GM12878 (cell line): ENCODE data around the gene PPRC1. TPM values are rescaled to one million over a fixed set of nuclear protein-coding genes. Genes with fewer than 3 reads are reported as not detected.

Experiments used
- ATAC-seq: fragments of 200-7000 bp; cut with Tn5 transposase; 3 replicates; pipeline ENCODE4 v1.9.1; 2020; ENCODE audit warnings: mild to moderate bottlenecking, moderate library complexity
- BruUV-seq: library from RNA; stranded (reverse); fragments of 400-500 nt; replicated peaks from 2 replicates; lab custom pipeline; 2021; lab: Mats Ljungman, UMichigan
- CTCF ChIA-PET: fragments of 300-600 bp; sonication (Branson Sonifier 250); formaldehyde crosslinking; extraction: SDS; loops from one replicate; lab custom pipeline; 2021; ENCODE audit warnings: inconsistent platforms; lab: Yijun Ruan, JAX
- POLR2A ChIA-PET: fragments of 350-600 bp; formaldehyde crosslinking; extraction: SDS; loops from one replicate; lab custom pipeline; 2021; ENCODE audit warnings: inconsistent platforms; lab: Charles Lee
- RAD21 ChIA-PET: fragments of 300-600 bp; sonication (Branson Sonifier 250); formaldehyde crosslinking; loops from one replicate; lab custom pipeline; 2023; ENCODE audit warnings: antibody characterized with exemption; ENCODE audit not compliant: unreplicated experiment; lab: Charles Lee
- SMC1A ChIA-PET: fragments of 300-600 bp; sonication (Branson Sonifier 250); formaldehyde crosslinking; loops from one replicate; lab custom pipeline; 2023; ENCODE audit not compliant: unreplicated experiment, uncharacterized antibody; lab: Charles Lee
- DNase-seq: peaks from one replicate; pipeline ENCODE4 v3.0.0-alpha.2; 2011; ENCODE audit warnings: low read depth, low spot score
- FAIRE-seq: peaks from 3 replicates; lab custom pipeline; 2011; peaks lifted over from hg19 to GRCh38; lab: Jason Lieb, UNC
- H2AFZ ChIP-seq: 2 replicates; pipeline ENCODE4 v1.6.0; 2011; ENCODE audit warnings: low read depth, low read length, control low read depth; ENCODE audit not compliant: control insufficient read depth
- H3K27ac ChIP-seq: 2 replicates; pipeline ENCODE4 v1.5.1; 2011; ENCODE audit warnings: control low read depth; ENCODE audit not compliant: control insufficient read depth, insufficient read depth
- H3K27me3 ChIP-seq, 2 experiments: replicated peaks in 1 of 2; 2 replicates each; pipeline versions ENCODE4 v1.6.0 to v1.6.1; 2011; ENCODE audit warnings: low read length in 1 of 2; ENCODE audit not compliant: control insufficient read depth in 2 of 2, insufficient read depth in 2 of 2
- H3K36me3 ChIP-seq, 2 experiments: 2 replicates each; pipeline ENCODE4 v1.5.1; 2011; ENCODE audit warnings: low read length in 1 of 2; ENCODE audit not compliant: control insufficient read depth in 2 of 2, insufficient read depth in 2 of 2
- H3K4me1 ChIP-seq: 2 replicates; pipeline ENCODE4 v1.6.1; 2011; ENCODE audit warnings: mild to moderate bottlenecking, low read length, moderate library complexity, mixed read lengths; ENCODE audit not compliant: control insufficient read depth, insufficient read depth
- H3K4me2 ChIP-seq: 2 replicates; pipeline ENCODE4 v1.6.0; 2011; ENCODE audit warnings: control low read depth; ENCODE audit not compliant: control insufficient read depth, insufficient read depth
- H3K4me3 ChIP-seq: fragments of 200-600 bp; sonication (generic); 2 replicates; pipeline ENCODE4 v1.5.1; 2016
- H3K79me2 ChIP-seq: 2 replicates; pipeline ENCODE4 v1.6.0; 2011; ENCODE audit warnings: low read length; ENCODE audit not compliant: control insufficient read depth, insufficient read depth
- H3K9ac ChIP-seq: 2 replicates; pipeline ENCODE4 v1.8.0; 2011; ENCODE audit warnings: low read length, control low read depth, mixed read lengths; ENCODE audit not compliant: control insufficient read depth, insufficient read depth
- H3K9me3 ChIP-seq: replicated peaks from 3 replicates; pipeline ENCODE4 v1.5.1; 2011; ENCODE audit warnings: mild to moderate bottlenecking, low read length; ENCODE audit not compliant: control insufficient read depth, insufficient read depth
- H4K20me1 ChIP-seq: 2 replicates; pipeline ENCODE4 v1.6.0; 2011; ENCODE audit not compliant: control insufficient read depth, insufficient read depth
- CBFB ChIP-seq: IDR thresholded peaks from 2 replicates; pipeline ENCODE4 v1.6.1; 2016; ENCODE audit warnings: antibody characterized with exemption, low read depth
- CEBPB ChIP-seq, 2 experiments: fragments of 150-350 bp in 1 of 2; IDR thresholded peaks; 2 replicates each; pipeline ENCODE4 v1.6.1; 2012 to 2014; ENCODE audit warnings: low read depth in 2 of 2, low read length in 2 of 2, borderline replicate concordance in 1 of 2, inconsistent platforms in 1 of 2
- CEBPZ ChIP-seq: fragments of 150-350 bp; IDR thresholded peaks from 2 replicates; pipeline ENCODE4 v1.6.1; 2016; ENCODE audit warnings: low read depth, low read length
- CREM ChIP-seq: IDR thresholded peaks from 2 replicates; pipeline ENCODE4 v1.6.1; 2014; ENCODE audit warnings: antibody characterized with exemption, low read depth
- EED ChIP-seq: sonication (generic); IDR thresholded peaks from 2 replicates; pipeline ENCODE4 v1.6.1; 2016; ENCODE audit warnings: antibody characterized with exemption, low read depth
- IRF4 ChIP-seq: IDR thresholded peaks from 2 replicates; pipeline ENCODE4 v1.6.1; 2011; ENCODE audit warnings: low read depth, low read length
- MEF2A ChIP-seq: IDR thresholded peaks from 2 replicates; pipeline ENCODE4 v1.6.1; 2011; ENCODE audit warnings: low read depth, mild to moderate bottlenecking, low read length, moderate library complexity; ENCODE audit not compliant: insufficient read depth
- NFYA ChIP-seq: IDR thresholded peaks from 2 replicates; pipeline ENCODE4 v1.6.1; 2011; ENCODE audit warnings: low read depth, mild to moderate bottlenecking, low read length, improper control_type of control experiment, borderline replicate concordance
- RBBP5 ChIP-seq: fragments of 200-600 bp; sonication (generic); conservative IDR thresholded peaks from 2 replicates; pipeline ENCODE4 v1.6.1; 2016
- REST ChIP-seq: IDR thresholded peaks from 2 replicates; pipeline ENCODE4 v1.6.1; 2012; ENCODE audit warnings: mild to moderate bottlenecking, low read depth, low read length
- RUNX3 ChIP-seq: IDR thresholded peaks from 2 replicates; pipeline ENCODE4 v1.6.1; 2012; ENCODE audit warnings: low read length, inconsistent platforms
- SMAD5 ChIP-seq: IDR thresholded peaks from 2 replicates; pipeline ENCODE4 v1.6.1; 2016; ENCODE audit warnings: antibody characterized with exemption, low read depth
- SREBF1 ChIP-seq: IDR thresholded peaks from 2 replicates; pipeline ENCODE4 v1.6.1; 2012; ENCODE audit warnings: mild to moderate bottlenecking, low read length
- SREBF2 ChIP-seq: IDR thresholded peaks from 2 replicates; pipeline ENCODE4 v1.6.1; 2012; ENCODE audit warnings: mild to moderate bottlenecking, low read length
- TCF7 ChIP-seq: IDR thresholded peaks from 2 replicates; pipeline ENCODE4 v1.6.1; 2014; ENCODE audit warnings: antibody characterized with exemption, borderline replicate concordance
- YBX1 ChIP-seq: fragments of 450-650 bp; IDR thresholded peaks from 2 replicates; pipeline ENCODE4 v1.6.1; 2016; ENCODE audit warnings: antibody characterized with exemption
- ZNF217 ChIP-seq: fragments of 450-650 bp; IDR thresholded peaks from 2 replicates; pipeline ENCODE4 v1.6.1; 2017; ENCODE audit warnings: antibody characterized with exemption, mild to moderate bottlenecking
- WGBS: methylation state at CpG from one replicate; pipeline ENCODE4 v1.1.6; 2016; ENCODE audit warnings: low lambda C conversion rate; ENCODE audit not compliant: insufficient replicate concordance, insufficient coverage; ENCODE audit errors: missing lambda C conversion rate; 5-methylcytosine and 5-hydroxymethylcytosine counted together
- in situ Hi-C: fragments of 300-500 bp; cut with MboI; formaldehyde crosslinking; loops from 9 replicates; pipeline ENCODE4 v1.14.3; 2018; ENCODE audit warnings: mixed read lengths
- intact Hi-C: fragments of 100-400 bp; cut with micrococcal nuclease; formaldehyde crosslinking; loops from one replicate; pipeline ENCODE4 v1.14.2; 2022; ENCODE audit not compliant: unreplicated experiment
- polyA plus RNA-seq, 11 experiments: library from polyadenylated mRNA; depleted of rRNA in 4 of 11; unstranded in 6 of 11; stranded (reverse) in 5 of 11; fragments of >200 nt; fragmentation: Nextera tagmentation in 4 of 11; fragmentation: Illumina TruSeq in 1 of 11; extraction: Ambion mirVana in 4 of 11; extraction: Trizol in 1 of 11; gene quantifications; 1 replicate in 1 of 11; 2 replicates in 10 of 11; pipeline versions ENCODE4 v1.2.1 to v1.2.3, GENCODE V29; 2011 to 2016; ENCODE audit warnings: inconsistent platforms in 2 of 11, missing spikeins in 2 of 11, low read depth in 1 of 11
- total RNA-seq, 4 experiments: library from RNA; depleted of rRNA in 3 of 4; stranded (reverse); fragments of >200 nt in 3 of 4; fragmentation: Illumina TruSeq in 1 of 4; extraction: Trizol in 1 of 4; gene quantifications; 2 replicates each; pipeline versions ENCODE4 v1.2.1 to v1.2.3, GENCODE V29; 2013 to 2021
- TF ChIP-seq, protein P1 (sequence below): fragments of 450-650 bp; IDR thresholded peaks from 2 replicates; pipeline ENCODE4 v1.6.1; 2018; ENCODE audit warnings: mild to moderate bottlenecking, low read depth, moderate library complexity; ENCODE audit not compliant: partially characterized antibody

PPRC1 gene
- total and polyA plus RNA-seq, 10 of the 15 experiments (the other 5 are each of a cell fraction or from before 2014, with no cell fraction given), result 13.1 to 69.8 (median 32.4) TPM

- CTCF ChIA-PET, result no interaction called here
- no peak for TF ChIP-seq RBBP5
- no peak for TF ChIP-seq YBX1
- peak; percentile 78; the same call in 1 of the 2 replicates for TF ChIP-seq RUNX3
- TF ChIP-seq CBFB, result 0 out of 2 replicates have a peak, but pooled peaks have one; percentile 23
- no peak for TF ChIP-seq REST
- TF ChIP-seq SREBF1, result no peak
- no peak for TF ChIP-seq CEBPB (IDR thresholded peaks at IDR 0.05; ENCODE audit: borderline replicate concordance in 1 of 2, low read depth in 2 of 2, low read length in 2 of 2)
- no peak for TF ChIP-seq SREBF2
- peak; percentile 45; the same call in 1 of the 2 replicates for TF ChIP-seq EED
- TF ChIP-seq ZNF217, result no peak
- no peak for TF ChIP-seq IRF4
- no peak for TF ChIP-seq SMAD5
- no peak for TF ChIP-seq NFYA
- no peak for TF ChIP-seq CEBPZ
- TF ChIP-seq MEF2A, result no peak
- no peak for TF ChIP-seq CREM
- TF ChIP-seq TCF7, result no peak
- TF ChIP-seq, protein P1, sequence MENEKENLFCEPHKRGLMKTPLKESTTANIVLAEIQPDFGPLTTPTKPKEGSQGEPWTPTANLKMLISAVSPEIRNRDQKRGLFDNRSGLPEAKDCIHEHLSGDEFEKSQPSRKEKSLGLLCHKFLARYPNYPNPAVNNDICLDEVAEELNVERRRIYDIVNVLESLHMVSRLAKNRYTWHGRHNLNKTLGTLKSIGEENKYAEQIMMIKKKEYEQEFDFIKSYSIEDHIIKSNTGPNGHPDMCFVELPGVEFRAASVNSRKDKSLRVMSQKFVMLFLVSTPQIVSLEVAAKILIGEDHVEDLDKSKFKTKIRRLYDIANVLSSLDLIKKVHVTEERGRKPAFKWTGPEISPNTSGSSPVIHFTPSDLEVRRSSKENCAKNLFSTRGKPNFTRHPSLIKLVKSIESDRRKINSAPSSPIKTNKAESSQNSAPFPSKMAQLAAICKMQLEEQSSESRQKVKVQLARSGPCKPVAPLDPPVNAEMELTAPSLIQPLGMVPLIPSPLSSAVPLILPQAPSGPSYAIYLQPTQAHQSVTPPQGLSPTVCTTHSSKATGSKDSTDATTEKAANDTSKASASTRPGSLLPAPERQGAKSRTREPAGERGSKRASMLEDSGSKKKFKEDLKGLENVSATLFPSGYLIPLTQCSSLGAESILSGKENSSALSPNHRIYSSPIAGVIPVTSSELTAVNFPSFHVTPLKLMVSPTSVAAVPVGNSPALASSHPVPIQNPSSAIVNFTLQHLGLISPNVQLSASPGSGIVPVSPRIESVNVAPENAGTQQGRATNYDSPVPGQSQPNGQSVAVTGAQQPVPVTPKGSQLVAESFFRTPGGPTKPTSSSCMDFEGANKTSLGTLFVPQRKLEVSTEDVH, result no peak
Measured at GRCh38 chr10:102196893-102197292, 64.1 kb downstream of the PPRC1 start.

More at GRCh38 chr10:102196893-102197292, 64.1 kb downstream of the PPRC1 start:
- ATAC-seq (peak; percentile 85), DNase-seq (no peak), FAIRE-seq (no peak)
- no peak overlapping the region for H3K4me2 ChIP-seq
- no TSS peak for BruUV-seq
- in situ Hi-C loops, result no loop called here
- no peak overlapping the region for H3K4me3 ChIP-seq
- SMC1A ChIA-PET, result no interaction called here
- H3K9ac ChIP-seq, result no peak overlapping the region
- H3K9me3 ChIP-seq, result peaks cover 2% of the 10 kb centered on the region; the same call in 1 of the 3 replicates
- H3K79me2 ChIP-seq, result no peaks in the 10 kb centered on the region
- WGBS, result 0% methylated on average over 2 of the region's 2 CpGs
- no peak overlapping the region for H3K27ac ChIP-seq
- H2AFZ ChIP-seq, result no peak overlapping the region
- RAD21 ChIA-PET, result no interaction called here
- POLR2A ChIA-PET, result no interaction called here
- H4K20me1 ChIP-seq, result no peaks in the 10 kb centered on the region
- no peaks in the 10 kb centered on the region for H3K27me3 ChIP-seq
- no peaks in the 10 kb centered on the region for H3K4me1 ChIP-seq
- no peaks in the 10 kb centered on the region for H3K36me3 ChIP-seq
- intact Hi-C loops, result no loop called here
